DMS 273 (cell line): ENCODE data around the gene MED13L.
A peak's percentile ranks its signal among the peaks of the same experiment; 100 is the strongest.
"Not testable (repeated sequence)": the region's sequence is repeated elsewhere in the genome, so short reads cannot be mapped to it uniquely, and the experiment has no call there.

Experiments
- DNase-seq: peaks from one replicate; lab custom pipeline; 2025; ENCODE audit not compliant: unreplicated experiment; lab: John Stamatoyannopoulos, UW

MED13L gene

GRCh38 chr12:116303929-116304328, 26.4 kb upstream of the MED13L start:
- DNase-seq = no peak

- no peak for DNase-seq
Measured at GRCh38 chr12:116303066-116303465, 25.6 kb upstream of the MED13L start.

GRCh38 chr12:116302166-116303058, 24.9 kb upstream of the MED13L start:
- DNase-seq = no peak

- no peak for DNase-seq
Measured at GRCh38 chr12:116301621-116302020, 24.1 kb upstream of the MED13L start.

- no peak for DNase-seq
Measured at GRCh38 chr12:116299665-116300328, 22.3 kb upstream of the MED13L start.

GRCh38 chr12:116299064-116299463, 21.6 kb upstream of the MED13L start:
- no peak for DNase-seq

GRCh38 chr12:116298578-116298977, 21.1 kb upstream of the MED13L start:
- DNase-seq = no peak

- DNase-seq = no peak
Measured at GRCh38 chr12:116297224-116297834, 19.8 kb upstream of the MED13L start.

- no peak for DNase-seq
Measured at GRCh38 chr12:116295327-116296263, 18.1 kb upstream of the MED13L start.

- DNase-seq = peak; percentile 8
Measured at GRCh38 chr12:116294454-116295165, 17.1 kb upstream of the MED13L start.

- no peak for DNase-seq
Measured at GRCh38 chr12:116293687-116294453, 16.4 kb upstream of the MED13L start.

GRCh38 chr12:116291218-116291617, 13.7 kb upstream of the MED13L start:
- DNase-seq = no peak

GRCh38 chr12:116288735-116289134, 11.2 kb upstream of the MED13L start:
- no peak for DNase-seq

- DNase-seq = no peak
Measured at GRCh38 chr12:116287842-116288301, 10.4 kb upstream of the MED13L start.

GRCh38 chr12:116284396-116284795, 6.9 kb upstream of the MED13L start:
- no peak for DNase-seq

- DNase-seq = not testable (repeated sequence)
Measured at GRCh38 chr12:116283881-116284280, 6.4 kb upstream of the MED13L start.

- no peak for DNase-seq
Measured at GRCh38 chr12:116282371-116283286, 5.1 kb upstream of the MED13L start.

GRCh38 chr12:116280595-116281290, 3.2 kb upstream of the MED13L start:
- no peak for DNase-seq
